ENCODE results near the gene CELSR1. TPM values are rescaled to one million over a fixed set of nuclear protein-coding genes. Genes with fewer than 3 reads are reported as not detected.
"Not testable (repeated sequence)": the region's sequence is repeated elsewhere in the genome, so short reads cannot be mapped to it uniquely, and the experiment has no call there.

The CELSR1 gene
- polyA plus RNA-seq, 3 donors: 24.4 to 31.0 (median 26.7) TPM

- DNase-seq (ENCODE audit: extremely low read depth in 1 of 11, low read depth in 9 of 11, low spot score in 4 of 11): no peak
Observed at GRCh38 chr22:46317646-46318045, 219.8 kb downstream of the CELSR1 start.

GRCh38 chr22:46315976-46316375, 221.4 kb downstream of the CELSR1 start:
- DNase-seq (ENCODE audit: extremely low read depth in 1 of 11, low read depth in 9 of 11, low spot score in 4 of 11): no peak

DNA sequence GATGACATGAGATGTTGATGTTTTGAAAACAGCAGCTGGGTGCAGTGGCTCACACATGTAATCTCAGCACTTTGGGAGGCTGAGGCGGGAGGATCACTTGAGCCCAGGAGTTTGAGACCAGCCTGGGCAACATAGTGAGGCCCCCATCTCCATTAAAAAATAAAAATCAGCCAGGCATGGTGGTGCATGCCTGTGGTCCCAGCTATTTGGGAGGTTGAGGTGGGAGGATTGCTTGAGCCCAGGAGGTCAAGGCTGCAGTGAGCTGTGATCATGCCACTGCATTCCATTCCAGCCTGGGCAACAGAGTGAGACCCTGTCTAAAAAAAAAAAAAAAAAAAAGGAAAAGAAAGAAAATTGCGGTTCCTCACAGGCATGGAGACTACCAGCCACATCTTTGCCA, 224.6 kb downstream of the CELSR1 start:
- DNase-seq (ENCODE audit: extremely low read depth in 1 of 11, low read depth in 9 of 11, low spot score in 4 of 11): not testable (repeated sequence)

GRCh38 chr22:46312056-46312455, 225.4 kb downstream of the CELSR1 start:
- no peak for DNase-seq (ENCODE audit: extremely low read depth in 1 of 11, low read depth in 9 of 11, low spot score in 4 of 11)

Other genes starting within 250 kb of the CELSR1 start
- gene GTSE1, start 240.8 kb downstream of the CELSR1 start, polyA plus RNA-seq (ENCODE audit: insufficient read length in 3 of 3): 10 to 100 TPM; 17.2 to 19.3 (median 17.9) TPM
- 10 to 100 TPM; 49.7 to 61.8 (median 59.2) TPM for gene TRMU, start 201.9 kb downstream of the CELSR1 start, polyA plus RNA-seq (ENCODE audit: insufficient read length in 3 of 3)
- 10 to 100 TPM; 18.9 to 21.5 (median 21.4) TPM for gene GRAMD4, start 82.8 kb upstream of the CELSR1 start, polyA plus RNA-seq (ENCODE audit: insufficient read length in 3 of 3)
- 10 to 100 TPM; 47.2 to 56.6 (median 51.0) TPM for gene CERK, start 200.6 kb upstream of the CELSR1 start, polyA plus RNA-seq (ENCODE audit: insufficient read length in 3 of 3)
- gene TBC1D22A, start 225.0 kb upstream of the CELSR1 start, polyA plus RNA-seq (ENCODE audit: insufficient read length in 3 of 3): 10 to 100 TPM; 16.1 to 19.0 (median 19.0) TPM

All from renal cortex interstitium (tissue), 11 donors.